Amniotic epithelial cell (primary cell): ENCODE measurements around the gene TSPOAP1.

Experiments
- DNase-seq: peaks from one replicate; pipeline ENCODE4 v3.0.0-alpha.2; 2010; ENCODE audit warnings: low read depth

The TSPOAP1 gene

DNA sequence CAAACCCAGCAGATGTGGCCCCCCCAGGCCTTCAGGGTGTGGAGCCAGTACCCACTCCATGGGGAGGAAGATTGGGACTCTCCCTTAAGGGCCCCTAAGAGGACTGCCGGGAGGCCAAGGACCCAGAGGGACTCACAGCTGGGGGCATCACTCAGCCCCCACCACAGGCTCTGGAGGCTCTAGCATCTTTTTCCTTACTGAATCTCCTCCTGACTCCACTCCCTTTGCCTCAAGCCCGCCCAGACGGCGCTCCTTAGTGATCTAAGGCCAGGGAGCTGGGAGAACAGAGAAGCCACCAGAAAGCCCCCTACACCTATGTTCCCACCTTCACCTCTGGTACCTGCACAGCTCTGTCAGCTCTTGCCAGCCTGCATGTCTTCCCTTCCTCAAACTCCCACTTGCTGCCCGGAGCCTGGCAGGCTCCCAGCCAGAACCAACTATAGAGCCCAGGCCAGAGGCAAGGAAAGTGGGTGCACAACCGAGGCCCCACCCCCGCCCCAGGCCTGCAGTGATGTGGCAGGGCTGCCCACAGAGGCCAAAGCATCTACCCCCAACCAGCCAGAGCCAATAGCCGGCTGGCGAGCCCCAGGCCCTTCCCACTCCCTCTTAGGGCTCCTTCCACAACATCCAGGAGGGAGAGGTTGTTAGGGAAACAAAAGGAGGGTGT is 25.5 kb downstream of the TSPOAP1 start:
- no peak for DNase-seq

DNA sequence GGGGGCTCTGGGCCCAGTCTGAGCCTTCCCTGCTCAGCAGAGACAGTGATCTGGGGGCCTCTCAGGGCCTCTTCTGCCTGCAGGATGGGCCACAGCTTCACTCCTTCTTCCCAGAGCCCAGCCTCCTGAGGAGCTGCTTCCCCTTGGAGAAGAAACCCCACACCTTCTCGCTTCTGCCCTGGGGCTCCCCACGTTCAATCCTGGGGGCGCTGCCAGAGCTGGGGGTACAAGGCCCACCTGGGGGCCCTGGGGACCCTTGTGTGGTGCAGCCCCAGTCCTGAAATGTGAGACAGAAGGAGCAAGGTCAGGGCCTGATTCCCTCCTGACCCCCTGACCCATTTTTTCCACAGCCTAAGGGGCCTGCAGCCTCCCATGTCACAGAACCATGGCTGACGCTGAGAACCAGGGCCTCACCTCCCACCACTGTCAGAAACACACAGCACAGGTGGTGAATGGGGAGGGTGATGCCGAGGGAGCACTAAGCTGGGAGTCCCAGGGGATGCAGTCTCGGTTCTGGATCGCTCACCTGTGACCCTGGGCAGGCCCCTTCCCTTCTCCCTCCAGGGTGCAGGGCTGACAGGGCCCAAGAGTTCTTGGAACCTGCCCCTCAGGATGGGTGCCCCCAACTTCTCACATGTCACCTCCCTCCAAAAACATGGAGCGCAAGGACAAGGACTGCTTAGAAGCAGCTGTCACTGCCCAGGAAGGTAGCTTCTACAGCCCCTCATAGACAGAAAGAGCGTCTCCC is 26.2 kb downstream of the TSPOAP1 start:
- DNase-seq = no peak

DNA sequence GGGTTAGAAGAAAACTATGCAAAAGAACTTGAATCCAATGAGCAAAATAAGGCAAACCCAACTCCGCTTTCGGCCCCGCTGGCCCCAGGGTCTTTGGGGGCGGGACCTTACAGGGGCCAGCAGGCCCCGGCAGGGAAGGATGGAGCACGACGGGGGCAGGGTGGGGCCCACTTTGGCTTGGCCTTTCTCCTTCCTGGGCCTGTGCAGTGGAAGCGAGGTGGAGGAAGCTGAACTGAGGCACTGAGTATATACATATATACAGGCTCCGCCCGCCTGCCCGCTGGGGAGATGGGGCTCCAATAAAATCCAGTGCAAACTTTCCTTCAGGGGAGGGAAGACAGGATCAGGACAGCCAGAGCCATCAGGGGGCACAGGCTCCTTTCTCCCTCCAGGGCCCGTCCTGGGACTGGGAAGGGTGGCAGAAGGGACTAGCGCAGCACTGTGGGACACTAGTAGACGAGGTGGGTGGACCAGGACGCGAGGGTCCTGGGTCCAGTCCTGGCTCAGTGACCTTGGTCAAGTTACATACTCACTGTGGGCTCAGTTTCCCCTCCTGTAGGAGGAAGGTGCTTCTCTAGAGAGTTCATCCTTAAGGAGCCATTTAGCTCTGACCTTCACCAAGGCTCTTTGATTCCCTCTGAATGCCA is 27.0 kb downstream of the TSPOAP1 start:
- no peak for DNase-seq

DNA sequence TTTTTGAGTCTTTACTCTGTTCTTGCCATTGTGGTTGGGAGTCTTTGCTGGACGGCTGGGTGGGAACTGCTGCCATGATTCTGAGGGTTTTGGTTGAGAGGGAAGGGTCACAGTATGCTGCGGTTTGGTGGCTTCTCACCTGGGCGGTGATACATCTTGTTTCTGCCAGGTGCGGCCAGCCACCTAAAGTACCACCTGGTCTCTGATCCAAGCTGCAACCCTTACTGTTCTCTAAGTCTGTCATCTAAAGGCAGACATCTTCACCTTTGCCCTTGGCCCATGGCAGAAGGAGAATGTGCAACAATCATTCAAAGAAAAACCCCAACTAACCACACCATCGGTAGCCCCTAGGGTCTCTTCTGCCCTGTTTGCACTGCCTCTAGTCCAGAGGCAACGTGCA is 28.3 kb downstream of the TSPOAP1 start:
- no peak for DNase-seq

DNA sequence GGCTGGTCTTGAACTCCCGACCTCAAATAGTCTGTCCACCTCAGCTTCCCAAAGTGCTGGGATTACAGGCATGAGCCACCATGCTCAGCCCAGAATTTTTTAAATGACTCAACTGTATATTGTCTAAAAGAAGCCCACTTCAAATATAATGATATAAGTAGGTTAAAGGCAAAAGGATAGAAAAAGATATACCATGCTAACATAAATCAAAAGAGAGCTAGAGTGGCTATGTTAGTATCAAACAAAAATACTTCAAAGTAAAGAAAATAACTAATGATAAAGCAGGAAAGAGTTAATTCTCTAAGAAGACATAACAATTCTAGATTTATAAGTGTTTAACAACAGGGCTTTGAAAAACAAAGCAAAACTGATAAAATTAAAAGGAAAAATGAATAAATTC is 34.6 kb downstream of the TSPOAP1 start:
- no peak for DNase-seq

DNA sequence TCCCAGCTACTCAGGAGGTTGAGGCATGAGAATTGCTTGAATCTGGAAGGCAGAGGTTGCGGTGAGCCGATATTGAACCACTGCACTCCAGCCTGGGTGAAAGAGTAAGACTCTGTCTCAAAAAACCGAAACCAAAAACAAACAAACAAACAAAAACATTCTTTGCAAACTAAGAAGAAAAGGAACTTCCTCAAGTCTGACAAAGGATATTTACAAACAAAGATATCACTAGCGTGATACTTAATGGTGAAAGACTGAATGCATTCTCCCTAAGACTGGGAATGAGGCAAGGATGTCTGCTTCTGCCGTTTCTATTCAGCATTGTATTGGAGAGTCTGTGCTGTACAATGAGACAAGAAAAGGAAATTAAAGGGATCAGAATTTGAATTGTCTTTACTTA is 37.3 kb downstream of the TSPOAP1 start:
- DNase-seq = no peak

DNA sequence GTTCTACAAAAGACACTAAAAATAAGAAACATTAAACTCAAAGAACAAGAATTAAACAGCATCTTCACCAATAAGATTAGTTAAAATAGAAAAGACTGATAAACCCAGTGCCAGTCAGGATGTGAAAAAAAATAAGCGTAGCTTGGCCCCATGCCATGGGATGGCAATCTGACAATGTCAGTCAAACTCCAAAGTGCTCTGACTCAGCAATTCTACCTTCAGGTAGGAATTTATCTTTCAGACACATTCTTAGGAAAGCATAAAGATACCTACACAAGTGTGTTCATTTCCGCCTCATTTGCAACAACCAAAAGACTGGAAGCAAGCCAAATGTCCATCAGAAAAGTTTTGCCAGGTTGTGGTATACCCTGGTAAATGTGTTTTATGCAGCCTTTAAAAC is 38.7 kb downstream of the TSPOAP1 start:
- DNase-seq = no peak

DNA sequence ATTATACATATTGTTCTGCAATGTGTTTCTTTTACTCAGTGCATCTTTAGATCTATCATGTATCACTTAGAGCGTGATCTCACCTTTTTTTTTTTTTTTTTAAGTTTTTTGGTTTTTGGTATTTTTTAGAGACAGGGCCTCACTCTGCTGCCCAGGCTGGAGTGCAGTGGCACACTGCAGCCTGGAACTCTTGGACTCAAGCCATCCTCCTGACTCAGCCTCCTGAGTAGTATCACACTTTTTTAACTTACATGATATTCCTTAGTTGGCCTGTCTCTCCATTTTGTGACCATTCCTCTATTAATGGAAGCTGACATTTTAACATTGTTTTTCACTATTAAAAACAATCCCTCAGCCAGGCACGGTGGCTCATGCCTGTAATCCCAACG is 43.2 kb downstream of the TSPOAP1 start:
- DNase-seq = peak; percentile 1

DNA sequence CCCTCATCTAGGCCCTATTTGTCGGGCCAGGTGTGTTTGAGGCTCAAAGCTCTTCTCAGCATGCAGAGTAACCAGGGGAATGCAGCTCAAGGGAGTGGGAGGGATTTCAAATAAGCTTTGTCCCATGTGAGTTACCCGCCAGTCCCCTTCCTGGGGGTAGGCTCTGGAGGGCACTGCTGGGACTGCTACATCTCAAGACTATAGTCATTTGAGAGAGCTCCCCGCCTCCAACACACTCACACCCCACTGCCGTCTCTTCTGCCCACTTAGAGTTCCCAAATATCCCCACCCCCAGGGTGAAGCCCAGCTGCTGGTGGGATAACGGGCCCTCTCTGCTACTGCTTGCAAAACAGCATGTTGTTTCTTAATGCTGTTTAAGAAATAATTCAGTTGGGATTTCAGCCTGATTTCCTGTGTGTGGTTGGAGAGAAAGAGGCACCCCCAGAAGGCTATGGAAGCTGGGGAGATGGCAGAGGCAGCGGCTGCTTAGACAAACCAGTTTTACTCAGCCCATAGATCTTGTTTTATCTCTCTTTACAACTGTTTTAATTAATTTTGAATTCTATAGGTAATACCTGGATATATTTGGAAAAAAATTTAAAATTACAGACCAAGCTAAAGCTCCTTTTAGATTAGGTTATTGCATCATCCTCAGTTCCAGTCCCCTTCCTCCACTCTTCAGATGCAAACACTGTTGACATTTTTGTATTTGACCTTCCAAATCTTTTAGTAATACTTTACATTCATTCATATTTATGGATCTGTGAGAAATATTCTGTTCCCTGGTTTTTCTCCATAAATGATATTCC is 43.8 kb downstream of the TSPOAP1 start:
- DNase-seq = no peak

DNA sequence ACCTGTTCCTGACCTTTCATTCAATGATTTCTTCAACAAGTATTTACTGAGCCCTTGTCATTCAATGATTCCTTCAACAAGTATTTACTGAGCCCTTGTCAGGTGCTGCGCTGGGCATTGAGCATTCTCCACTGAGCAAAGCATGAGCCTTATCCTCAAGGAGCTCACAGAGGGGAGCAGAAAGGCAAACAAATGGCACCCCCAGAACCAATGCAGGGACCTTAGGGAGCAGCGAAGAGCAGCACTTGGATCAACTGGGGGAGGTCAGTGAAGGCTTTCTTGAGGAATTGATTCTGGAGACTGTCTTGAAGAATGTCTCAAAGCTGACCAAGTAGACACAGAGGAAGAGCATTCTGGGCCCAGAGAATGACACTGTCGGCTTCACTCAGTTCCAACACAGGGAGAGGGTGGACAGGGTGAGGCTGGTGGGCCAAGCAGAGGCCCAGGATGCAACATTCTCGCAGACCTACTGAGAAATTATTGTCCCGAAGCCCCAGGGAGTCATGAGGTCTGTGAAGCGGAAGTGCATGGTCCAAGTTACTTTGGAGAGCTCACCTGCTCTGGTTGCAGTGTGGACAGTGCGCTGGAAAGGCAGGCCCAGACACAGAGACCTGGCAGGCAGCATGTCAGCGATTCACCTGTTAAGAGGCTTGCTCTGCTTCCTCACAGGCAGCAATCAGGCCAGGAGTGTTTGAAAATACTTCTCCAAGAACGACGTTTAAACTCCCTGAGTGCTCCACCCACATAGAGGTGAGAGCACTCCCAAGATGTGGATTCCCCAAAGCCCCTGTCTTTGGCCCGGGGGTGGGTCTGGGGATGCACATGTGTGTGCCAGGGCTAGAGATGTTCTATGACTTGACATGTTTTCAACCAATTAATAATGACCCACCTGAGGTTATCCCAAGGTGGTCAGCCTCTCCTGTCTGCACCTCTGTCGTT is 44.7 kb downstream of the TSPOAP1 start:
- DNase-seq = no peak

DNA sequence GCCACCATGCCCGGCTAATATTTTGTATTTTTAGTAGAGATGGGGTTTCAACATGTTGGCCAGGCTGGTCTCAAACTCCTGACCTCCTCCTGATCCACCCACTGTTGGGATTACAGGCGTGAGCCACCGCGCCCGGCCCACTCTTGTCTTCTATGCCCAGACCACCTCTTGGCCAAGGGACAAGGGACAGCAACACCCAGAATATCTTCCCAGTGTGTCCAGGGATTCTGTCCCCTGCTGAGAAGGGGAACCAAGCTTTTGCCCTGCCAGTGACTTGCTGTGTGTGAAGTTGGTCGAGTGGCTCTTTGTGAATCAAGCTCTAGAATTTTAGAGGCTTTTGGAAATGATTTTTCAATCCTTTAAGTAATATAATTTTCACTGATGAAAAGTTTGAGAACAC is 46.2 kb downstream of the TSPOAP1 start:
- DNase-seq = no peak

DNA sequence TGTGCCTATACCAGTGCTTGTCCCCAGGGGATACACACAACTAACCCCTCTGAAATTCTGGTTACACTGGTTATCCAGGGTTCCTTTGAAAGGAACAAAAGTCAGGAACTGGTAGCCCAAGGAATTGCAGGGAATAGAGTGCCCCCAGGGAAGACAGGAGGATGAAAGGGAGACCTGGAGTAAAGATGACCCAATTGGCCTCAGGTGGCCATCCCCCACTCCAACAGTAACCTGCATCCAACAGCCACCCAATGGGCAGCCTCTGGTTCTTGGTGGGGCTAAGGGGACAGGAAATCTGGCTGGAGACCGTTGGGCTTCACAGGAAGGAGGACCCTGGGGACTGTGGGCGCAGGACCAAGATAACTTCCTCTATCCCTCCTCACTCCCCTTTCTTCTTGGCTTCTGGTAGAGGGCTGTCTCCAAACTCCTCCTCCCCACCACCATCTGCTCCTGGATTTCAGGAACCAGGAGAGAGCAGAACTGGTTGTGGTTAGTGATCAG is 47.0 kb downstream of the TSPOAP1 start:
- DNase-seq = no peak

DNA sequence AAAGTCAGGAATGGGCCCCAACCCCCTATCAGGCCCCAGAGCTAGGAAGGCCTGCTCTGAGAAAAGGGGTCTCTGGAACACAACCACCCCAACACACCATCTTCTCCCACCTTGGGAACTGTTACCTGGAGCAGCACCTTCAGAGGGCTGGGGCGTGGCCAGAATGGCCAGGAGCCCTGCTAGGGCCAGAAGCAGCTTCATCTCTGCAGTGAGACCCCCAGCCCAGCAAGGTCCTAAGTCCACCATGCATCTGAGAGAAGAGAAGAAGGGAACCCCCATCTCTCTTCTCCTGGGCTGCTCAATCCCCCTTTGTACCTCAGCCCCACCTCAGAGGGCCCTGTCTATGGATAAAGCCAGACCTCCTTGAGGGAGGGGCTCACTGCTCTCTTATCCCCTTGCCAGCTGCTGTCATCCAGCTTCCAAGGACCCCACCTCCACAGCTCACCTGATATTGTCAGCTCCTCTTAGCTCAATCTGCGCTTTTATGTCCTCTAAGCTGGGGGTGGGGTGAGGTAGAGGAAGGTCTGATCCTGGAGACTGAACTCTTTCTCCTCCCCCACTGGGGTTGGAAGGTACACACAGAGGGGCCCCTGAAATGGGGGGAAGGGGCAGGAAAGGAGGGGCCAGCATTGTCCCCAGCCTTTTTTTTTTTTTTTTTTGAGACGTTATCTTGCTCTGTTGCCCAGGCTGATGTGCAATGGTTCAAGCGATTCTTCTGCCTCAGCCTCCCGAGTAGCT is 47.9 kb downstream of the TSPOAP1 start, which contains the start of gene MPO:
TSS of gene MPO (minus strand) at position 456 of the 738 bp plus-strand sequence. CDS start at position 279, 177 bp downstream.
- DNase-seq = no peak

DNA sequence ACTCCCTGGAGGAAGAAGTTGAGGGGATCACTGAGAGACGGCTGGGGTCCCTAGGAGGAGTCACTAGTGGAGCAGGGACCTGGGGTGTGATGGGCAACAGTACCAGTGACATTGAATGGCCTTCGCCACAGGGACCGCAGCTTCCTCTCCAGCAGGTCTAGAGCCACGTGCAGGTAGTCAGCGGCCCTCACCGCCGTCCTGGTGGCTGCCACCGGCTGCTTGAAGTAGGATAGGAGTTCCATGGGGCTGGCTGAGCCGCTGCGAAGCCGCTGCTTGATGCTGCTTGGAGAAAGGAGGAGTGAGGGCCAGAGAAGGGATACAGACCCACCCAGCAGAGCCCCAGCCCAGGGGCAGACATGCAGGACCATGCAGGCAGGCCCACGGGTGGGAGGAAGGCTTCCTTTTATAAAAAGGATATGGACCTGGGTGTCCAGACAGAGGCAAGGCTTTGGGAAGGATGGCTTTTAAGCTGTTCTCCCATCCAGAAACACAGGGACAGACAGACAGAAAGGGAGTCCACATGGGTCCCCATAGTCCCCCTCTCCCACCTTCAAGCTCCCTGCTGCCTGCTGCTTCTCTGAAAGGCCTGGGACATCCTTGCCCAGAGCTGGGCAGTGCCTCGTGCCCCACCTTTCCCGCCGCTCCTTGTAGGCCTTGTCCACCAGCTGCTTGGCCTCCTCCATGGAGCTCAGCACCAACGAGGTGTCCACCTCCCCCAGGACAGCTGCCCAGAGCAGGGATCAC is 48.7 kb downstream of the TSPOAP1 start:
- DNase-seq = no peak

DNA sequence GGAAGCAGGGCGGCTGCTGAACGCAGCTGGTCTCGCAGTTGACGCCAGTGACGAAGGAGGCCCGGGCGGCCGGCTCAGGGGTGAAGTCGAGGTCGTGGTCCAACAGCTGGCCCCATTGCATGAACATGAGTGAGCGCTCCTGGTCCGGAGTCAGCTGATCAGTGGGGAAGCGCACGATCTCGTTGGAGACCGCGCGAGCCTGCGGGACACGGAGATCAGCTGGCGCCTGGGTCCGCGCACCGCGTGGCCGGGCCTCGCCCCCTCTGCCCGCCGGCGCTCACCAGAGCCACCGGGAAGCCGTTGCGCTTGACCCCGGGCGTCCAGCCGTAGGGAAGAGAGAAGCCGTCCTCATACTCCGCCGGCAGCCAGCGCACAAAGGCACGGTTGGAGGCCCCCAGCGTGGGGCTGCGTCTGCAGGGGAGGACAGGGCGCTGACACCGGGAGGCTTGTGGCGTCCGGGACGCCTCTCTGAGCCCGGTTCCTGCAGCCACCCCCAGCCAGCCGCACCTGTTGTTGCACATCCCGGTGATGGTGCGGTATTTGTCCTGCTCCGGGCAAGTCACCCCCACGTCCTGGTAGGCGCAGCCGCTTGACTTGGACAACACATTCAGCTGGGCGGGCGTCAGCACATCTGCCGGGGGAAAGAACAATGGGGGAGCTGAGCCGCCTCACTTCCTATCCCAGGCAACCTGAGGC is 49.4 kb downstream of the TSPOAP1 start:
- DNase-seq = peak; percentile 22

DNA sequence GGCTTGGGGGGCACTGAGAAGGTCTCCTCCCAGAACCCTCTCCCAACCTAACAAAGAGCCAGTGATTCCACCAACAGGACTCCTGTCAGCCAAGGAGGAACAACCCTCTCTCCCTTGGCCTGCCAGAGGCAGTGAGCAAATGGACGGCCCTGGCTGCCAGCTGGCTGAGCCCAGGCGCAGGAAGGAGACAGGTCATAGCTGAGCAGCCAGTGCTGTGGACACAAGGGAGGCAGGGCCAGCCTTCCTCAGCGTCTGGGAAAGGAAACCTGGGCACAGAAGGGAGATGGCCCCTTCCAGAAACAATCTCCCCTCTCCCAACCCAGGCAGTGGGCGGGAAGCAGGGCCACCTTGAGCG is 50.0 kb downstream of the TSPOAP1 start:
- DNase-seq = no peak

DNA sequence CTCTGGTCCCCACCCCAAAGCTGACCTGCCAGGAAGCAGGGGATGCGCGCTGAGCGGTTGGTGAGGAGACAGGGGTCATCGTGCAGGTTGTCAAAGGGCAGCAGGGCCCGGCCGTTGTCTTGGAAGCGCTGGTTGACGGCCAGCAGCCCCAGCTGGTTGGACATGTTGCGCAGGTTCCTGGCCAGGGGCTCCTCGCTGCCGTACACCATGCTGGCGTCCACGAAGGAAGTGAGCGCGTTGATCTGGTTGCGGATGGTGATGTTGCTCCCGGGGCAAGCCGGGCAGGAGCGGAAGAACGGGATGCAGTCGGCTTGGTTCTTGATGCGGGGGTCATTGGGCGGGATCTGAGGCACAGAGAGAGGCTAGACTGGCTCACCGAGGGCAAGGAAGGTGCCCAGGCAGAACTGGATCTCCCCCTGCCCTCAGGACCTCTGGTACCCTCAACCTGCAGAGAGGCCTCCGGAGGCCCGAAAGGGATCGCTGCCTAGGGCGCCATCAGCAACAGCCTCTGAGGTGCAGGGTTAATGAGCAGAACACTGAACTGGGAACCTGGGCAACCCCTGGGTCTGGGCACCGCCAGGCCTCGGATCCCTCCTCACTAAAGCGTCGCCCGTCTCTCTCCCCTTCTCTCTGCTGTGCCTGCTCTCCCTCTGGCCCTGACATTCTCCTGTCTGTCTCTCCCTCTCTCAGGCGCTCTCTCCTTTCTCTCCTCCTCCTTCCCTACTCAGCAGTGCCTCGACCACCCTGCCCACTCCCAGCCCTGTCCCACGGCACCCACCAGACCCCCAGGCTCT is 50.6 kb downstream of the TSPOAP1 start:
- no peak for DNase-seq

DNA sequence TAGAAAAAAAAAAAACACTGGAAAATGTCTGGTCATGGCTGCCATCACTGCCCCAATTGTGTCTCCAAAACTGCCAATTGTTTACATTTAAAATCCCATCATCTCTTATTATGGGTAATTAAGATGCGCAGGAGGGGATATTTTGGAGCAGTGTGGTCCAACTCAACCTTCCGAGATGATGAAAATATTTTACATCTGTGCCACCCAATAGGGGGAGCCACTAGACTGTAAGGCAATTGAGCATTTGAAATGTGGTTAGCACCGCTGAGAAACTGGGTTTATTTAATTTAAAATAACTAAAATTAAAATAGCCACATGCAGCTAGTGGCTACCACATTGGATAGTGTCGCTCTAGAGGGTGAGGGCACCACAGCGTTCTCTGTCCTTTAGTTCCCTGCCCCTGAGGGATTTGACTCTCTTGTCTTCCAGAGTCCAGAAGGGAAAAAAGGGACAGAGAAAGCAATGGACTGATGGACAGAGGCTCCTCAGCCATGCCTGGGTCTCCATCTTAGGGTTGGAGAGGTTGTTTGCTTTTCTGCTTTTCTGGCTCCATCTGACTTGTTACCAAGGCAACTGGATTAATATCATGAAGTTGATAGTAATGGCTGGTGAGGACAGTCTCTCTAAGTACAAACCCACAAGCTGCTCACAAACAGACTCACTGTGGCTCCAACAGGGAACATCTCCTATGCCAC is 51.3 kb downstream of the TSPOAP1 start:
- no peak for DNase-seq
